Neural cell (in vitro differentiated cells): ENCODE results near the gene HDAC7. TPM values are rescaled to one million over a fixed set of nuclear protein-coding genes. Genes with fewer than 3 reads are reported as not detected.
A peak's percentile ranks its signal among the peaks of the same experiment; 100 is the strongest.

Experiments
- H2AFZ ChIP-seq: fragments of 200-600, 300-800 bp; sonication (generic), shearing (Covaris generic); 2 replicates; pipeline ENCODE4 v1.6.0; 2014; ENCODE audit warnings: low read depth, mild to moderate bottlenecking, antibody characterized with exemption, low read length, moderate library complexity
- H3F3A ChIP-seq: fragments of 200-600 bp; shearing (Covaris generic); 2 replicates; pipeline ENCODE4 v1.6.1; 2016; ENCODE audit warnings: mild to moderate bottlenecking, moderate library complexity, mixed read lengths, antibody characterized with exemption, low read length; ENCODE audit not compliant: insufficient read depth, poor library complexity, severe bottlenecking
- H3K27ac ChIP-seq: fragments of 200-600, 300-800 bp; sonication (generic), shearing (Covaris generic); 2 replicates; pipeline ENCODE4 v1.5.1; 2014; ENCODE audit warnings: mild to moderate bottlenecking, low read length, moderate library complexity
- H3K27me3 ChIP-seq: fragments of 300-800, 200-600 bp; sonication (generic), shearing (Covaris generic); 2 replicates; pipeline ENCODE4 v1.6.0; 2014; ENCODE audit warnings: mild to moderate bottlenecking, low read depth, low read length, moderate library complexity; ENCODE audit not compliant: insufficient read depth
- H3K36me3 ChIP-seq: fragments of 300-800, 200-600 bp; sonication (generic), shearing (Covaris generic); 2 replicates; pipeline ENCODE4 v1.5.1; 2014; ENCODE audit warnings: mild to moderate bottlenecking, antibody characterized with exemption, low read length, moderate library complexity; ENCODE audit not compliant: insufficient read depth
- H3K4me2 ChIP-seq: fragments of 300-800, 200-600 bp; sonication (generic), shearing (Covaris generic); 2 replicates; pipeline ENCODE4 v1.6.0; 2014; ENCODE audit warnings: mild to moderate bottlenecking, low read length
- H3K4me3 ChIP-seq: fragments of 300-800, 200-600 bp; sonication (generic), shearing (Covaris generic); 2 replicates; pipeline ENCODE4 v1.5.1; 2014; ENCODE audit warnings: mild to moderate bottlenecking, low read length, moderate library complexity
- H3K79me2 ChIP-seq: fragments of 200-600 bp; shearing (Covaris generic); replicated peaks from 2 replicates; pipeline ENCODE4 v1.6.0; 2014; ENCODE audit warnings: mild to moderate bottlenecking, low read length, moderate library complexity; ENCODE audit not compliant: insufficient read depth
- H3K9ac ChIP-seq: fragments of 300-800, 200-600 bp; sonication (generic), shearing (Covaris generic); 2 replicates; pipeline ENCODE4 v1.6.1; 2016; ENCODE audit warnings: mild to moderate bottlenecking, low read length, mixed read lengths
- H3K9me2 ChIP-seq: fragments of 200-600 bp; shearing (Covaris generic); 2 replicates; pipeline ENCODE4 v1.6.1; 2016; ENCODE audit warnings: mild to moderate bottlenecking, low read length, mixed read lengths; ENCODE audit not compliant: insufficient read depth
- H3K9me3 ChIP-seq: fragments of 200-600, 300-800 bp; sonication (generic), shearing (Covaris generic); 2 replicates; pipeline ENCODE4 v1.6.1; 2016; ENCODE audit warnings: mild to moderate bottlenecking, mixed run types, low read length, moderate library complexity, mixed read lengths
- H4K20me1 ChIP-seq: fragments of 200-600 bp; shearing (Covaris generic); 2 replicates; pipeline ENCODE4 v1.6.1; 2016; ENCODE audit warnings: mild to moderate bottlenecking, mixed run types; ENCODE audit not compliant: insufficient read depth
- CTCF ChIP-seq: fragments of 450-650 bp; IDR thresholded peaks from 2 replicates; pipeline ENCODE4 v1.5.1; 2014; ENCODE audit warnings: antibody characterized with exemption, mild to moderate bottlenecking, moderate library complexity; ENCODE audit not compliant: poor library complexity, severe bottlenecking
- EP300 ChIP-seq: fragments of 450-650 bp; conservative IDR thresholded peaks from 2 replicates; pipeline ENCODE4 v1.6.1; 2014; ENCODE audit warnings: antibody characterized with exemption, mild to moderate bottlenecking, moderate library complexity; ENCODE audit not compliant: poor library complexity, severe bottlenecking
- EZH2 ChIP-seq: fragments of 200-600, 300-800 bp; shearing (Covaris generic), sonication (generic); IDR thresholded peaks from 2 replicates; pipeline ENCODE4 v1.6.1; 2014; ENCODE audit warnings: antibody characterized with exemption, low read length, borderline replicate concordance, mild to moderate bottlenecking; ENCODE audit not compliant: insufficient read depth, poor library complexity, severe bottlenecking
- POLR2AphosphoS5 ChIP-seq: IDR thresholded peaks from 2 replicates; pipeline ENCODE4 v1.6.1; 2012
- RAD21 ChIP-seq: fragments of 450-650 bp; conservative IDR thresholded peaks from 2 replicates; pipeline ENCODE4 v1.6.1; 2014; ENCODE audit warnings: antibody characterized with exemption, mild to moderate bottlenecking, moderate library complexity
- REST ChIP-seq: IDR thresholded peaks from 2 replicates; pipeline ENCODE4 v1.6.1; 2012; ENCODE audit warnings: borderline replicate concordance
- SMC3 ChIP-seq: fragments of 450-650 bp; conservative IDR thresholded peaks from 2 replicates; pipeline ENCODE4 v1.6.1; 2014; ENCODE audit warnings: antibody characterized with exemption, mild to moderate bottlenecking, moderate library complexity; ENCODE audit not compliant: poor library complexity
- TAF1 ChIP-seq: IDR thresholded peaks from 2 replicates; pipeline ENCODE4 v1.6.1; 2012; ENCODE audit warnings: low read depth
- polyA plus RNA-seq: library from polyadenylated mRNA; depleted of rRNA; stranded (reverse); fragments of >200 nt; gene quantifications from 2 replicates; pipeline ENCODE4 v1.2.3, GENCODE V29; 2014

Gene HDAC7
- polyA plus RNA-seq, 1 donor from 2014 or later = 30.2 TPM

DNA sequence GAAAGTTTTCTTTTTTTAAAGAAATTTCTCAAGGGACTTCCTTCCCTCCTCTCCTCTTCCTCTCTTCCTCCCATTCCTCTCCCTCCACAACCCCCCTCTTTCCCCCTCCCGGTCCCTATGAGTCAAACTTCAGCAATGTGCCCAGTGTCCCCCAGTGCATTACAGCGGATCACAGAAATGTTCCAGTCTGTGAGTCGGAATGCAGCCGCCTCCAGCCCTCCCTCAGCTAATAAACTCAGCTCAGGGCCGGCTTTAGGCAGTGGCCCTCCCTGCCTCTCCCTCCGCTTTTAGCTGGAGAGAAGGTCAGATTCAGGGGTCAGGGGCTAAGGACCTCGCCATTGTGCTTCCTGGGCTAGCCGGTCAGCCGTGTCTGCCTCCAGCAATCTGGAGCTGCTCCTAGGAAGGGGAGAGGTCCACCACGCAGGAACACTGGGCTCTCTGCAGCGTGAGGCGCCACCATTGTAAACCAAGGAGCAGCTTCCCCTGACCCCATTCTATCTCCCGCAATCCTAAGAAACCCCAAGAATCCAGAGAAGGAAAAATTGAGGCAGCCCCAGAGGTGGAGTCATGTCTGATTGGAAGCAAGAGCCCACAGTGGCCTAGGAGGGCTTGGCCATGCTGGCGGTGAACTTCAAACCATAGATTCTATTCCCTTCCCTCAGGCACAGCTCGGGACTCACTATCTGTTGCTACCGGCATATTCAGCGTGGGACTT, 1.1 kb upstream of the HDAC7 start:
- TF ChIP-seq SMC3 (no peak), RAD21 (no peak), TAF1 (no peak), EZH2 (no peak), CTCF (no peak)
- H4K20me1 ChIP-seq = no peaks in the 10 kb centered on the region
- peaks cover 13% of the 10 kb centered on the region for H3K79me2 ChIP-seq
- H3K9me2 ChIP-seq = no peaks in the 10 kb centered on the region
- peak overlapping the region; percentile 75 for H3K4me2 ChIP-seq
- H3K9ac ChIP-seq = peak overlapping the region; percentile 86
- H3K27ac ChIP-seq = peak overlapping the region; percentile 58
- H3K4me3 ChIP-seq = peak overlapping the region; percentile 73
- peak overlapping the region; percentile 78 for H2AFZ ChIP-seq
- H3F3A ChIP-seq = no peaks in the 10 kb centered on the region
- H3K27me3 ChIP-seq = no peaks in the 10 kb centered on the region
- H3K9me3 ChIP-seq = no peaks in the 10 kb centered on the region
- no peaks in the 10 kb centered on the region for H3K36me3 ChIP-seq

DNA sequence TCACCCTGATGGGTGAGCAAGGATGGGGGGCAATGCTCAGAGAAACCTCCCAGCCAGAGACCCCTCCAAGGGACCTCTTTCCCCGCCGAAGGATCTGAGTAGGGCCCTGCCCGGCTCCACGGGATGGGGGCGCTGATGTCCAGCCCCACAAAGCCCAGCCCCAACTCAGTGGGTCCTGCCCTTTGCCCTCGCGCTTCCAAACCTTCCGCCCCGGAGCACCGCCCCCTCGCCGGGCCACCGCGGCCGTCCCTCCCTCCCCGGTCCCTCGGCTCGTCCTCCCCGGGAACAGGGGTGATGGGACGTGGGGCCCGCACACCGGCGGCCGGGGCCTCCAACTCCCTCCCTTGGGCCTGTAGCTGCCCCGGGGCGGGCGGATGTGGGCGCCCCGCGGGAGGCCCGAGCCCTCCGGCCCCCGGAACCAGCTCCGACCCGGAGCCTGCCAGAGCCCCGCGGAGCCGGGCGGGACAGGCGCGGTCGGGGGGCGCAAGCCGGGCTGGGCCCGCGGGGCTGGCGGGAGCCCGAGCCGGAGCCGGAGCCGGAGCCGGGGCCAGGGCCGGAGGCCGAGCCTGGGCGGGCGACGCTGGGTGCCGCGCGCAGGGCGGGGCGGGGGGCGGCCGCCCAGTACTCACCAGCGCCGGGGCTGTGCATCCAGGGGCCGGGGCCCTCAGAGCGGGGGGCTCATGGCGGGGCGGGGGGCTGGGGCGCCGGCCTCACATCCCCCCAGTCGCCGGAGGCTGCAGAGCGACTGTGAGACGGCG, 386 bp downstream of the HDAC7 start:
- Histone ChIP-seq H3K9ac (peak overlapping the region; percentile 86), H3K9me3 (no peaks in the 10 kb centered on the region), H3K4me2 (peak overlapping the region; percentile 44), H3K36me3 (no peaks in the 10 kb centered on the region), H2AFZ (peak overlapping the region; percentile 76), H4K20me1 (no peaks in the 10 kb centered on the region), H3K9me2 (no peaks in the 10 kb centered on the region), H3K27me3 (no peaks in the 10 kb centered on the region), H3K79me2 (peaks cover 13% of the 10 kb centered on the region), H3F3A (no peaks in the 10 kb centered on the region), H3K27ac (peak overlapping the region; percentile 36), H3K4me3 (peak overlapping the region; percentile 75)
- TF ChIP-seq SMC3 = no peak
- TF ChIP-seq RAD21 = peak; percentile 10
- TF ChIP-seq CTCF = peak; percentile 46

GRCh38 chr12:47818467-47819137, 1.1 kb downstream of the HDAC7 start:
- Histone ChIP-seq H3K9ac (peak overlapping the region; percentile 86), H3K4me3 (peak overlapping the region; percentile 75), H3K27ac (peak overlapping the region; percentile 36), H3F3A (no peaks in the 10 kb centered on the region), H3K79me2 (peaks cover 13% of the 10 kb centered on the region), H3K9me3 (no peaks in the 10 kb centered on the region), H3K27me3 (no peaks in the 10 kb centered on the region), H3K9me2 (no peaks in the 10 kb centered on the region), H3K36me3 (no peaks in the 10 kb centered on the region), H3K4me2 (peak overlapping the region; percentile 44), H4K20me1 (no peaks in the 10 kb centered on the region), H2AFZ (peak overlapping the region; percentile 76)
- TF ChIP-seq POLR2AphosphoS5 (no peak), EP300 (no peak), RAD21 (no peak), REST (no peak), TAF1 (no peak), CTCF (no peak)
